Rectal smooth muscle tissue (tissue), 1 donor: ENCODE measurements around the gene TMEM183A.

Experiments
- H3K27ac ChIP-seq: one replicate; pipeline ENCODE4 v1.7.0; 2013; ENCODE audit warnings: low read depth, low read length, inconsistent platforms
- H3K27me3 ChIP-seq: one replicate; pipeline ENCODE4 v1.7.0; 2013; ENCODE audit warnings: low read length; ENCODE audit not compliant: control insufficient read depth, insufficient read depth
- H3K36me3 ChIP-seq: one replicate; pipeline ENCODE4 v1.7.0; 2013; ENCODE audit warnings: low read length; ENCODE audit not compliant: control insufficient read depth, insufficient read depth
- H3K4me1 ChIP-seq: one replicate; pipeline ENCODE4 v1.7.0; 2013; ENCODE audit warnings: low read length; ENCODE audit not compliant: control insufficient read depth, insufficient read depth
- H3K4me3 ChIP-seq: one replicate; pipeline ENCODE4 v1.7.0; 2013; ENCODE audit warnings: low read length
- H3K9ac ChIP-seq: one replicate; pipeline ENCODE4 v1.7.0; 2013; ENCODE audit warnings: low read length

The TMEM183A gene

DNA sequence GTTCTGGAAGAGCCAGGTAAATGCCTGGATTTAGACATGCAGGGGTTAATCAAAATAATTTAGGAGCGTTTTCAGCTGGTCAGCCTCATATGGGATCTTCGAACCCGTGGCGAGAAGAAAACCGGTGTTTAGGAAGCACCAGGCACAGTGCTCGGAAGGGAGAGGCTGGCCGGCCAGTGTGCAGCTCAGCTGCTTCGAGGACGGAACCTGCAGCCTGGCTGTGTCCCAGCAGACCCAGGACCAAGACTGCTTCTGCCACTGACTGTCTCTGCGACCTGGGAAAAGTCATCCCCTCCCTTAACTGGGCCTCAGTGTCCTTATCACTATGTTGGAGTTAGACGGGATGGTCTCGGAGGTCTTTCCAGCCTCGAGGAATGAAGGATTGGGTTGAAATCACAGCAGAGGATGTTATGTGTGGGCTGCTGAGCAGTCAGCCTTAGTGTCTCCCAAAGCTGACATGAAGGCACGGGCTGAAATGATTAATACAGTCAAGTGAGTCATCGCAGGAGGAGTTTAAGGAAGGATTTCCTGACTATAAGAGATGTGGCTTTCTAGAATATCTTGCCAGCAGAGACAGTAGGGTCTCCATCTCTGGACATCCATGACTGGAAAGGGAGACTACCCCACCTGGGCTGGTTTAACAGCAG lies 39.9 kb downstream of the TMEM183A start:
- Histone ChIP-seq H3K27ac (no peak overlapping the region), H3K4me3 (no peak overlapping the region), H3K9ac (no peak overlapping the region), H3K4me1 (peaks cover 7% of the 10 kb centered on the region), H3K27me3 (no peaks in the 10 kb centered on the region), H3K36me3 (no peaks in the 10 kb centered on the region)

DNA sequence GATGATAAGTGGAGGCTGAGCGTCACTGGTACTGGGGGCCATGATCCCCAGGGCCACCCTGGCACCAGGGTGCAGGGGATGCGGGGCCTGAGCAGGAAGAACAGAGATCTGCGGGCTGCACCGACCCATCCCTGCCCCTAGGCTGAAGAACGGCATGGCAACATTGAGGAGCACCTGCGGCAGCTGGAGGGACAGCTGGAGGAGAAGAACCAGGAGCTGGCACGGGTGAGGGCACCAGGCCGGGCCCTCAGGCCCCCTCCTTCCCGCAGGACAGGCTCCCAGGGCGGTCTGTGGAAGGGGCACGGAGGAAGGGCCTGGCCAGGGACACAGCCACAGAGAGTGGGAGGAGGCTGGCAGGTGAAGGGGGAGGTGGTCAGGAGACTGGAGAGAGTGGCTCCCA lies 40.9 kb downstream of the TMEM183A start:
- no peaks in the 10 kb centered on the region for H3K27me3 ChIP-seq
- no peak overlapping the region for H3K4me3 ChIP-seq
- peaks cover 7% of the 10 kb centered on the region for H3K4me1 ChIP-seq
- no peak overlapping the region for H3K9ac ChIP-seq
- no peaks in the 10 kb centered on the region for H3K36me3 ChIP-seq
- H3K27ac ChIP-seq, result no peak overlapping the region

- no peak overlapping the region for H3K27ac ChIP-seq
- H3K4me3 ChIP-seq, result no peak overlapping the region
- peaks cover 7% of the 10 kb centered on the region for H3K4me1 ChIP-seq
- H3K36me3 ChIP-seq, result no peaks in the 10 kb centered on the region
- no peaks in the 10 kb centered on the region for H3K27me3 ChIP-seq
- H3K9ac ChIP-seq, result no peak overlapping the region
Measured at GRCh38 chr1:203048555-203049051, 41.4 kb downstream of the TMEM183A start.

GRCh38 chr1:203049077-203049476 lies 41.9 kb downstream of the TMEM183A start:
- Histone ChIP-seq H3K4me1 (peaks cover 7% of the 10 kb centered on the region), H3K36me3 (no peaks in the 10 kb centered on the region)

GRCh38 chr1:203049576-203050180 lies 42.5 kb downstream of the TMEM183A start:
- no peak overlapping the region for H3K27ac ChIP-seq
- H3K27me3 ChIP-seq, result no peaks in the 10 kb centered on the region
- no peak overlapping the region for H3K9ac ChIP-seq
- H3K36me3 ChIP-seq, result no peaks in the 10 kb centered on the region
- peaks cover 7% of the 10 kb centered on the region for H3K4me1 ChIP-seq
- H3K4me3 ChIP-seq, result no peak overlapping the region

More at GRCh38 chr1:203049077-203049476, 41.9 kb downstream of the TMEM183A start:
- no peak overlapping the region for H3K9ac ChIP-seq
- H3K27me3 ChIP-seq, result no peaks in the 10 kb centered on the region
- H3K4me3 ChIP-seq, result no peak overlapping the region
- H3K27ac ChIP-seq, result no peak overlapping the region

- Histone ChIP-seq H3K4me3 (no peak overlapping the region), H3K4me1 (peaks cover 7% of the 10 kb centered on the region), H3K27ac (no peak overlapping the region)
Measured at GRCh38 chr1:203050826-203051225, 43.7 kb downstream of the TMEM183A start.

GRCh38 chr1:203051841-203052324 lies 44.7 kb downstream of the TMEM183A start:
- no peaks in the 10 kb centered on the region for H3K36me3 ChIP-seq
- no peaks in the 10 kb centered on the region for H3K27me3 ChIP-seq

More at GRCh38 chr1:203050826-203051225, 43.7 kb downstream of the TMEM183A start:
- Histone ChIP-seq H3K27me3 (no peaks in the 10 kb centered on the region), H3K9ac (no peak overlapping the region), H3K36me3 (no peaks in the 10 kb centered on the region)

GRCh38 chr1:203052601-203053000 lies 45.4 kb downstream of the TMEM183A start:
- H3K9ac ChIP-seq, result no peak overlapping the region
- H3K4me1 ChIP-seq, result no peaks in the 10 kb centered on the region
- H3K27ac ChIP-seq, result no peak overlapping the region
- H3K27me3 ChIP-seq, result no peaks in the 10 kb centered on the region
- no peaks in the 10 kb centered on the region for H3K36me3 ChIP-seq
- H3K4me3 ChIP-seq, result no peak overlapping the region

More at GRCh38 chr1:203051841-203052324, 44.7 kb downstream of the TMEM183A start:
- H3K27ac ChIP-seq, result no peak overlapping the region
- H3K4me3 ChIP-seq, result no peak overlapping the region
- H3K9ac ChIP-seq, result no peak overlapping the region
- peaks cover 3% of the 10 kb centered on the region for H3K4me1 ChIP-seq

- Histone ChIP-seq H3K4me1 (no peaks in the 10 kb centered on the region), H3K27me3 (no peaks in the 10 kb centered on the region), H3K36me3 (no peaks in the 10 kb centered on the region), H3K4me3 (no peak overlapping the region), H3K9ac (no peak overlapping the region), H3K27ac (no peak overlapping the region)
Measured at GRCh38 chr1:203054184-203054583, 47.0 kb downstream of the TMEM183A start.

- Histone ChIP-seq H3K27me3 (no peaks in the 10 kb centered on the region), H3K4me1 (no peaks in the 10 kb centered on the region), H3K4me3 (no peak overlapping the region)
Measured at GRCh38 chr1:203054642-203055041, 47.5 kb downstream of the TMEM183A start.

GRCh38 chr1:203055161-203055799 lies 48.1 kb downstream of the TMEM183A start:
- H3K4me3 ChIP-seq, result no peak overlapping the region
- no peaks in the 10 kb centered on the region for H3K27me3 ChIP-seq
- H3K9ac ChIP-seq, result no peak overlapping the region
- no peaks in the 10 kb centered on the region for H3K4me1 ChIP-seq
- no peaks in the 10 kb centered on the region for H3K36me3 ChIP-seq
- no peak overlapping the region for H3K27ac ChIP-seq

More at GRCh38 chr1:203054642-203055041, 47.5 kb downstream of the TMEM183A start:
- Histone ChIP-seq H3K9ac (no peak overlapping the region), H3K27ac (no peak overlapping the region), H3K36me3 (no peaks in the 10 kb centered on the region)

GRCh38 chr1:203056012-203056411 lies 48.8 kb downstream of the TMEM183A start:
- no peaks in the 10 kb centered on the region for H3K4me1 ChIP-seq
- no peak overlapping the region for H3K4me3 ChIP-seq
- H3K27me3 ChIP-seq, result no peaks in the 10 kb centered on the region
- H3K36me3 ChIP-seq, result no peaks in the 10 kb centered on the region
- H3K9ac ChIP-seq, result no peak overlapping the region
- H3K27ac ChIP-seq, result no peak overlapping the region
